Lung (tissue), 12 donors: ENCODE data around the gene MT1M. TPM values are rescaled to one million over a fixed set of nuclear protein-coding genes. Genes with fewer than 3 reads are reported as not detected.

Experiments
- ATAC-seq: fragments of 200-7000 bp; cut with Tn5 transposase; one replicate; pipeline ENCODE4 v1.9.1; 2020; ENCODE audit warnings: moderate number of reproducible peaks; ENCODE audit not compliant: insufficient read depth, low FRiP score
- DNase-seq, 3 donors: peaks; one replicate each; pipeline ENCODE4 v3.0.0-alpha.2; 2013 to 2017
- H3K27ac ChIP-seq, 2 donors: one replicate each; pipeline ENCODE4 v1.5.1; 2013; ENCODE audit warnings: mild to moderate bottlenecking in 2 of 2, moderate library complexity in 2 of 2, control low read depth in 1 of 2, inconsistent platforms in 1 of 2, low read depth in 1 of 2, low read length in 1 of 2
- H3K27me3 ChIP-seq, 3 donors: one replicate each; pipeline ENCODE4 v1.5.1; 2013; ENCODE audit warnings: low read length in 2 of 3; ENCODE audit not compliant: control insufficient read depth in 3 of 3, insufficient read depth in 3 of 3
- H3K36me3 ChIP-seq, 4 donors: one replicate each; pipeline ENCODE4 v1.5.1; 2013; ENCODE audit warnings: low read length in 4 of 4, mild to moderate bottlenecking in 1 of 4, moderate library complexity in 1 of 4; ENCODE audit not compliant: control insufficient read depth in 4 of 4, insufficient read depth in 4 of 4
- H3K4me1 ChIP-seq, 5 donors: one replicate each; pipeline ENCODE4 v1.5.1; 2013; ENCODE audit warnings: low read length in 5 of 5, mild to moderate bottlenecking in 2 of 5, moderate library complexity in 1 of 5; ENCODE audit not compliant: control insufficient read depth in 5 of 5, insufficient read depth in 5 of 5
- H3K4me3 ChIP-seq: one replicate; pipeline ENCODE4 v1.5.1; 2013; ENCODE audit warnings: mild to moderate bottlenecking, control low read depth, moderate library complexity
- H3K9ac ChIP-seq, 2 donors: one replicate each; pipeline ENCODE4 v1.5.1; 2013; ENCODE audit warnings: low read length in 2 of 2, control low read depth in 1 of 2; ENCODE audit not compliant: insufficient read depth in 1 of 2
- H3K9me3 ChIP-seq, 4 donors: one replicate each; pipeline ENCODE4 v1.5.1; 2013; ENCODE audit warnings: low read length in 3 of 4, mild to moderate bottlenecking in 1 of 4, moderate library complexity in 1 of 4; ENCODE audit not compliant: control insufficient read depth in 4 of 4, insufficient read depth in 3 of 4
- CTCF ChIP-seq: IDR thresholded peaks from 2 replicates; pipeline ENCODE4 v1.5.1; 2012; ENCODE audit warnings: mild to moderate bottlenecking; ENCODE audit errors: control extremely low read depth, extremely low read depth
- WGBS, 2 donors: extraction: QIAGEN DNeasy Blood & Tissue Kit; methylation state at CpG; one replicate each; pipeline ENCODE4 v1.1.7; 2013; 5-methylcytosine and 5-hydroxymethylcytosine counted together
- polyA plus RNA-seq, 2 donors: library from polyadenylated mRNA; stranded (reverse); fragments of 200-250 nt; gene quantifications; one replicate each; pipeline ENCODE4 v1.2.1, GENCODE V29; 2013
- total RNA-seq, 2 donors: library from RNA; depleted of rRNA in 1 of 2; stranded (reverse); fragments of >200 nt in 1 of 2; gene quantifications; one replicate each; pipeline ENCODE4 v1.2.1, GENCODE V29; 2014 to 2021
- donor health status: control.
- donor health status: control.
- donor health status: Bipolar disorder and iron deficiency.
- donor health status: healthy.
- donor health status: DM: yes; HTN: yes; CAD: no.

MT1M gene
- total and polyA plus RNA-seq, 4 donors: 0.88 to 251 (median 43.5) TPM

GRCh38 chr16:56614549-56614991 is 17.9 kb upstream of the MT1M start:
- Histone ChIP-seq H3K4me1 (peaks cover 4 to 31% (median 10%) of the 10 kb centered on the region in 5 donors), H3K9ac (no peak overlapping the region), H3K27ac (no peak overlapping the region), H3K27me3 (peaks cover 0 to 34% (median 4%) of the 10 kb centered on the region in 3 donors), H3K9me3 (peaks cover 0 to 2% (median 0%) of the 10 kb centered on the region in 4 donors), H3K36me3 (no peaks in the 10 kb centered on the region), H3K4me3 (no peak overlapping the region)
- ATAC-seq: no peak
- no peak for DNase-seq
- no peak for TF ChIP-seq CTCF

GRCh38 chr16:56615353-56615752 is 17.1 kb upstream of the MT1M start:
- Histone ChIP-seq H3K27ac (no peak overlapping the region), H3K9me3 (peaks cover 0 to 2% (median 0%) of the 10 kb centered on the region in 4 donors), H3K4me3 (no peak overlapping the region), H3K36me3 (no peaks in the 10 kb centered on the region), H3K27me3 (peaks cover 0 to 36% (median 6%) of the 10 kb centered on the region in 3 donors), H3K9ac (no peak overlapping the region), H3K4me1 (peaks cover 4 to 25% (median 7%) of the 10 kb centered on the region in 5 donors)
- ATAC-seq (no peak), DNase-seq (no peak)
- 91 to 95% methylated on average over 3 of the region's 3 CpGs for WGBS, 2 donors
- TF ChIP-seq CTCF: no peak

GRCh38 chr16:56616608-56617211 is 15.7 kb upstream of the MT1M start:
- H3K9ac ChIP-seq: no peak overlapping the region
- DNase-seq: no peak
- H3K4me3 ChIP-seq: peak overlapping the region; percentile 1

More at GRCh38 chr16:56616608-56617211, 15.7 kb upstream of the MT1M start:
- no peaks in the 10 kb centered on the region for H3K36me3 ChIP-seq
- peak overlapping the region in 1 of 2 donors; percentile 75 for H3K27ac ChIP-seq
- WGBS, 2 donors: 33 to 38% methylated on average over 23 of the region's 23 CpGs
- H3K27me3 ChIP-seq: peaks cover 0 to 40% (median 6%) of the 10 kb centered on the region in 3 donors
- no peak for TF ChIP-seq CTCF
- peaks cover 0 to 14% (median 7%) of the 10 kb centered on the region in 5 donors for H3K4me1 ChIP-seq
- peaks cover 0 to 2% (median 0%) of the 10 kb centered on the region in 4 donors for H3K9me3 ChIP-seq
- ATAC-seq: no peak
